ENCODE results near the gene RPL39L. TPM values are rescaled to one million over a fixed set of nuclear protein-coding genes. Genes with fewer than 3 reads are reported as not detected.

The RPL39L gene
- total and polyA plus RNA-seq, 2 of the 13 experiments (the other 11 are each of a cell fraction or from before 2014, with no cell fraction given): not detected

DNA sequence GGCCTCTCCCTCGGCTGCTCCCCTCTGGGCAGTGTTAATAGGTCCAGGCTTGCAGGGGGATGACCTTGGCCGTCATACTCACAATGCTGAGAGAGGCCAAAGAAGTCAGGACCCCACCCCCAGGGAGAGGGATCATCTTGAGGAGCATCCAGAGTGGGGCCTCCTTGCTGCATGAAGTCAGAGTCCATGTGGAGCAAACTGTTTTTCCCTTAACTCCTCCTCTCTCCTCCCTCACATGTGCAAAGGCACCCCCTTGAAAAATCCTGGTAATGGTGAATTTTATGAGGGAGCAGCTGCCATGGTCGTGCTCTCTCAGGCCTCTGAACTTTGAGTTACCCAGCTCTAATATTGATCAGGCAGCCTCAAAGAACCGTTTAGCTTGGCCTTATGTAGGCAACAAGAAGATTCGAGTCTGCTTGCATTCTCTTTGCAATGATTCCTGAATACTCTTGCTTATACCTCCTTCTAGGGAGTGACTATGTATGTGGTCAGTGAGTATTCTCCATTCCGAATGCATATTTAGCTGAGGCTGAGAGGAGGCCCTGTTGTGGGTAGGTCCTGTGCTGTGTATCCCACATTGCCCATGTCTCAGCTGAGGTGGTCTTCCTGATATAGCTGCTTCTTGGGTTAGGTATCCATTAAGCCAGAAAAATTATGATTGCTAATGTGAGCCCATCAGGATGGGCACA is 23.1 kb upstream of the RPL39L start:
- H3K9ac ChIP-seq (ENCODE audit: insufficient read depth, low read depth, low read length): no peak overlapping the region
- H2AFZ ChIP-seq (ENCODE audit: low read length): no peak overlapping the region
- H3K79me2 ChIP-seq (ENCODE audit: insufficient read depth, low read length): no peaks in the 10 kb centered on the region
- no peaks in the 10 kb centered on the region for H4K20me1 ChIP-seq (ENCODE audit: insufficient read depth, low read length)
- in situ Hi-C loops (cut with HindIII; ENCODE audit: extremely low pct_ligation_motif_present, low pct_unique_long_range_greater_than_20kb) (loop anchor here (5.0 kb wide), 1 partner anchor 310 kb away; no protein-coding TSS in a partner anchor), intact Hi-C loops (cut with micrococcal nuclease; ENCODE audit: unreplicated experiment) (no loop called here)
- FAIRE-seq (no peak), ATAC-seq (no peak), DNase-seq (ENCODE audit: low spot score) (no peak)
- no peaks in the 10 kb centered on the region for H3K4me1 ChIP-seq (ENCODE audit: insufficient read depth, low read length)
- no peaks in the 10 kb centered on the region for H3K36me3 ChIP-seq (replicated peaks in 1 of 2; ENCODE audit: control insufficient read depth in 1 of 2, insufficient read depth in 2 of 2, low read length in 2 of 2)
- no peak overlapping the region for H3K27ac ChIP-seq (ENCODE audit: extremely low read length, insufficient read depth, low read length)
- peaks cover 11% of the 10 kb centered on the region; the same call in 1 of the 2 replicates for H3K9me3 ChIP-seq (ENCODE audit: low read length)
- H3K27me3 ChIP-seq (ENCODE audit: control insufficient read depth in 1 of 2, insufficient read depth in 2 of 2, low read length in 2 of 2): no peaks in the 10 kb centered on the region; a peak in 1 of 5 replicates
- POLR2A ChIA-PET: interaction anchor here (0.9 kb wide), 1 partner anchor 122 kb away, joined by 3 read pairs; no protein-coding TSS in a partner anchor
- no TSS peak for BruUV-seq (replicated peaks)
- no peak for TF ChIP-seq THAP8 (CRISPR knock-in tag; IDR thresholded peaks at IDR 0.05; ENCODE audit: borderline replicate concordance)
- no peak overlapping the region for H3K4me3 ChIP-seq (replicated peaks in 1 of 3; ENCODE audit: insufficient read depth in 1 of 3, low read depth in 2 of 3, low read length in 3 of 3)
- CTCF ChIA-PET (ENCODE audit: low intra/inter-chr PET ratio, low total read pairs): no interaction called here
- no peak overlapping the region for H3K4me2 ChIP-seq (ENCODE audit: low read depth, low read length)
- 5% methylated on average over 5 of the region's 6 CpGs for WGBS (ENCODE audit: low lambda C conversion rate)

DNA sequence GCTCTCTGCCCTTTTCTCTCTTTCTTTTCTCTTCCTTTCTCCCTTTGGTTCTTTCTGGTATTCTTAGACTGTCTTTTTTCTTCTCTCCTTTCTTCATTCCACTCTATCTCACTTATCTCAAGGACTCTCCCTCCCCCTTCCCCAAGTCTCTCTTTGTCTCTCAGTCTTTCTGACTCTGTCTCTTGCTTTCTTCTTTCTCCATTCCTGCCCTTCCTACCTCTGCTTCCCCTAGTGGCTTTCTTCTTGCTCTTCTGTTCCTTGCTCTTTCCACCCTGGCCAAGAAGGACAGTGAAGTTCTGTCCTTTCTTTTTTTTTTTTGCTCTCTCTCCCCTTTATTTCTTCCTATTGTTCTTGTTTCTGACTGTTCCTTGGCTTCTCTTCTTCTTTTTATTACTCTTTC is 22.3 kb upstream of the RPL39L start:
- intact Hi-C loops (cut with micrococcal nuclease; ENCODE audit: unreplicated experiment): no loop called here
- no peak overlapping the region for H3K4me2 ChIP-seq (ENCODE audit: low read depth, low read length)
- H3K27me3 ChIP-seq (ENCODE audit: control insufficient read depth in 1 of 2, insufficient read depth in 2 of 2, low read length in 2 of 2): no peaks in the 10 kb centered on the region; a peak in 1 of 5 replicates
- no peak for FAIRE-seq
- H3K9ac ChIP-seq (ENCODE audit: insufficient read depth, low read depth, low read length): no peak overlapping the region
- CTCF ChIA-PET (ENCODE audit: low intra/inter-chr PET ratio, low total read pairs): no interaction called here
- H3K4me3 ChIP-seq (replicated peaks in 1 of 3; ENCODE audit: insufficient read depth in 1 of 3, low read depth in 2 of 3, low read length in 3 of 3): no peak overlapping the region
- POLR2A ChIA-PET: no interaction called here
- H3K79me2 ChIP-seq (ENCODE audit: insufficient read depth, low read length): no peaks in the 10 kb centered on the region
- H2AFZ ChIP-seq (ENCODE audit: low read length): no peak overlapping the region
- no peak overlapping the region for H3K27ac ChIP-seq (ENCODE audit: extremely low read length, insufficient read depth, low read length)
- H4K20me1 ChIP-seq (ENCODE audit: insufficient read depth, low read length): no peaks in the 10 kb centered on the region
- no peak for DNase-seq (ENCODE audit: low spot score)
- no peaks in the 10 kb centered on the region for H3K36me3 ChIP-seq (replicated peaks in 1 of 2; ENCODE audit: control insufficient read depth in 1 of 2, insufficient read depth in 2 of 2, low read length in 2 of 2)
- no TSS peak for BruUV-seq (replicated peaks)
- peaks cover 11% of the 10 kb centered on the region; the same call in 1 of the 2 replicates for H3K9me3 ChIP-seq (ENCODE audit: low read length)
- in situ Hi-C loops (cut with HindIII; ENCODE audit: extremely low pct_ligation_motif_present, low pct_unique_long_range_greater_than_20kb): loop anchor here (5.0 kb wide), 1 partner anchor 309 kb away; no protein-coding TSS in a partner anchor
- H3K4me1 ChIP-seq (ENCODE audit: insufficient read depth, low read length): no peaks in the 10 kb centered on the region
- no peak for TF ChIP-seq ZBTB44 (CRISPR knock-in tag; IDR thresholded peaks at IDR 0.05)
- TF ChIP-seq GATA4 (IDR thresholded peaks at IDR 0.05; ENCODE audit: borderline replicate concordance, low read depth): no peak
- TF ChIP-seq TCF7 (IDR thresholded peaks at IDR 0.05; ENCODE audit: low read depth): no peak
- no peak for TF ChIP-seq HMGA1 (CRISPR knock-in tag; conservative IDR thresholded peaks at IDR 0.05)
- no peak for ATAC-seq

All from HepG2 (cell line).